PC-9 (cell line): ENCODE data around the gene NEUROG3.

Experiments used
- CTCF ChIP-seq: fragments of 200-600 bp; sonication (generic); conservative IDR thresholded peaks from 2 replicates; pipeline ENCODE4 v1.6.1; 2017; ENCODE audit warnings: mixed run types, antibody characterized with exemption, mild to moderate bottlenecking, moderate library complexity
- EZH2 ChIP-seq: fragments of 200-600 bp; sonication (generic); IDR thresholded peaks from 2 replicates; pipeline ENCODE4 v1.8.0; 2017; ENCODE audit warnings: antibody characterized with exemption, low read depth

GRCh38 chr10:69562731-69563254 lies 10.4 kb downstream of the NEUROG3 start:
- TF ChIP-seq CTCF = no peak
- no peak for TF ChIP-seq EZH2
